ENCODE data around the gene AXDND1.

- TF ChIP-seq CTCF (IDR thresholded peaks at IDR 0.05; ENCODE audit: borderline replicate concordance, extremely low read depth, low read length, poor library complexity, severe bottlenecking) (no peak), EZH2 (IDR thresholded peaks at IDR 0.05; ENCODE audit: borderline replicate concordance, low read depth, low read length, severe bottlenecking) (no peak)
These were observed 82.8 kb downstream of the AXDND1 start for GRCh38 chr1:179448437-179449149.

Data from DND-41 (cell line).